SKM-1 (cell line): ENCODE data around the gene MTOR.

Experiments
- DNase-seq: peaks from one replicate; lab custom pipeline; 2025; ENCODE audit not compliant: unreplicated experiment; lab: John Stamatoyannopoulos, UW

The MTOR gene

GRCh38 chr1:11227106-11228077 is 35.0 kb downstream of the MTOR start:
- DNase-seq, result no peak

- no peak for DNase-seq
These were observed 46.3 kb downstream of the MTOR start for GRCh38 chr1:11216074-11216473.

GRCh38 chr1:11215381-11216005 is 46.9 kb downstream of the MTOR start:
- DNase-seq, result no peak

GRCh38 chr1:11214698-11215380 is 47.5 kb downstream of the MTOR start:
- DNase-seq, result no peak

- no peak for DNase-seq
These were observed 50.3 kb downstream of the MTOR start for GRCh38 chr1:11211925-11212587.

- DNase-seq, result no peak
These were observed 50.9 kb downstream of the MTOR start for GRCh38 chr1:11211461-11211860.

GRCh38 chr1:11207898-11208611 is 54.3 kb downstream of the MTOR start:
- no peak for DNase-seq

- no peak for DNase-seq
These were observed 57.8 kb downstream of the MTOR start for GRCh38 chr1:11204396-11205190.

GRCh38 chr1:11198851-11199594 is 63.3 kb downstream of the MTOR start:
- DNase-seq, result no peak

- DNase-seq, result no peak
These were observed 64.1 kb downstream of the MTOR start for GRCh38 chr1:11198257-11198656.

- DNase-seq, result no peak
These were observed 65.0 kb downstream of the MTOR start for GRCh38 chr1:11197359-11197758.

- no peak for DNase-seq
These were observed 65.4 kb downstream of the MTOR start for GRCh38 chr1:11196945-11197344.

GRCh38 chr1:11194407-11195176 is 67.8 kb downstream of the MTOR start:
- no peak for DNase-seq

GRCh38 chr1:11193376-11193775 is 69.0 kb downstream of the MTOR start:
- DNase-seq, result no peak

GRCh38 chr1:11188858-11189451 is 73.4 kb downstream of the MTOR start, which contains the start of gene ANGPTL7:
ANGPTL7 (plus strand) TSS chr1:11189355; CDS start chr1:11189580, 225 bp downstream.
- no peak for DNase-seq

- DNase-seq, result no peak
These were observed 74.0 kb downstream of the MTOR start for GRCh38 chr1:11188381-11188780.

- DNase-seq, result no peak
These were observed 74.4 kb downstream of the MTOR start for GRCh38 chr1:11187931-11188330.

- DNase-seq, result no peak
These were observed 74.9 kb downstream of the MTOR start for GRCh38 chr1:11187494-11187893.
